Neutrophil (primary cell): ENCODE results near the gene RTN3.
A peak's percentile ranks its signal among the peaks of the same experiment; 100 is the strongest.

Experiments
- H3K27ac ChIP-seq: fragments of 200-600 bp; sonication (generic); 2 replicates; pipeline ENCODE4 v1.5.1; 2016; ENCODE audit warnings: mild to moderate bottlenecking, moderate library complexity
- H3K27me3 ChIP-seq: fragments of 200-600 bp; sonication (generic); 2 replicates; pipeline ENCODE4 v1.6.0; 2016; ENCODE audit warnings: mild to moderate bottlenecking
- H3K36me3 ChIP-seq: fragments of 200-600 bp; sonication (generic); 2 replicates; pipeline ENCODE4 v1.5.1; 2017
- H3K4me1 ChIP-seq, 2 experiments: fragments of 200-600 bp in 1 of 2; sonication (generic) in 1 of 2; 1 replicate in 1 of 2; 2 replicates in 1 of 2; pipeline versions ENCODE4 v1.5.1 to v1.6.1; 2013 to 2016; ENCODE audit warnings: low read depth in 1 of 2, low read length in 1 of 2, mild to moderate bottlenecking in 1 of 2, moderate library complexity in 1 of 2; ENCODE audit not compliant: control insufficient read depth in 1 of 2, insufficient read depth in 1 of 2
- H3K4me3 ChIP-seq, 2 experiments: fragments of 200-600 bp in 1 of 2; sonication (generic) in 1 of 2; 1 replicate in 1 of 2; 2 replicates in 1 of 2; pipeline ENCODE4 v1.5.1; 2013 to 2016; ENCODE audit warnings: low read depth in 1 of 2, low read length in 1 of 2, mild to moderate bottlenecking in 1 of 2, moderate library complexity in 1 of 2
- H3K9me3 ChIP-seq: fragments of 200-600 bp; sonication (generic); 2 replicates; pipeline ENCODE4 v1.5.1; 2016
- CTCF ChIP-seq: fragments of 200-600 bp; sonication (generic); IDR thresholded peaks from 2 replicates; pipeline ENCODE4 v1.5.1; 2016; ENCODE audit warnings: antibody characterized with exemption

RTN3 gene

DNA sequence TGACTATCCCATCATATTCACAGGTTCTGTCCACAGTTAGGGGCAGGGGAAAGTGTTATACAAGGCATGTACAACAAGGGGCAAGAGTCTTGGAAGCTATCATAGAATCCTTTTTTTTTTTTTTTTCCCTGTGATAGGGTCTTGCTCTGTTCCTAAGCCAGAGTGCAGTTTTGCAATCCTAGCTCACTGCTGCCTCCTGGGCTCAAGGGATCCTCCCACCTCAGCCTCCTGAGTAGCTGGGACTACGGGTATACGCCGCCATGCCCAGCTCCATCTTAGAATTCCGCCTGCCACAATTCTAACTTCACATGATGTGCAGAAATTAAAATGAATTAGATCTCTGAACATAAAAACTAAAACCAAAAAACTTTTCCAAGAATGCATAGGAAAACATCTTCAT, 55.6 kb downstream of the RTN3 start:
- peaks cover 11% of the 10 kb centered on the region for H3K36me3 ChIP-seq
- no peaks in the 10 kb centered on the region for H3K27me3 ChIP-seq
- no peak for TF ChIP-seq CTCF
- peaks cover 20 to 23% of the 10 kb centered on the region in 2 experiments for H3K4me1 ChIP-seq
- H3K4me3 ChIP-seq, result no peak overlapping the region
- no peaks in the 10 kb centered on the region for H3K9me3 ChIP-seq
- peak overlapping the region; percentile 22 for H3K27ac ChIP-seq

DNA sequence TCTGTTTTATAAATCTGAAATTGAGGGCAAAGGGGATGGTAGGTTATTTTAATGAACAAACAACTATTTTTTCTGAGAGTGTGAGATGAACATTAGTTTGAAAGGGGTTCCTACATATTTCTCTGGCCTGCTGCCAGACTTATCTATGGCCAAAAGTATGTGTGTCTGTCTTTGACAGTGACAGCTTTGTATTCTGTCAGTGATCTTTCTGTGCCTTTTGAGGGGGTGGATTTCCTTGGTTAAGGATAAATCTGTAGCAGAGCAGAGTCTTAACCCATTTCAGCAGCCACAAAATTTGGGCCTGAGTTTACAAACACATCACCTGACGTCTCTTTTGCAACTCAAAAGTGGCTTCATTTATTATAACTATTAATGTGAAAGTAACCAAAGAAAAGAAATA, 56.4 kb downstream of the RTN3 start:
- Histone ChIP-seq H3K9me3 (no peaks in the 10 kb centered on the region), H3K36me3 (peaks cover 11% of the 10 kb centered on the region), H3K4me3 (no peak overlapping the region), H3K27ac (peak overlapping the region; percentile 22), H3K4me1 (peaks cover 20 to 23% of the 10 kb centered on the region in 2 experiments), H3K27me3 (no peaks in the 10 kb centered on the region)
- no peak for TF ChIP-seq CTCF

- TF ChIP-seq CTCF, result peak; percentile 94
- Histone ChIP-seq H3K4me3 (no peak overlapping the region), H3K27me3 (no peaks in the 10 kb centered on the region), H3K9me3 (no peaks in the 10 kb centered on the region), H3K27ac (peak overlapping the region; percentile 26), H3K4me1 (peaks cover 20 to 23% of the 10 kb centered on the region in 2 experiments), H3K36me3 (peaks cover 11% of the 10 kb centered on the region)
Observed at GRCh38 chr11:63738720-63739360, 57.5 kb downstream of the RTN3 start.

DNA sequence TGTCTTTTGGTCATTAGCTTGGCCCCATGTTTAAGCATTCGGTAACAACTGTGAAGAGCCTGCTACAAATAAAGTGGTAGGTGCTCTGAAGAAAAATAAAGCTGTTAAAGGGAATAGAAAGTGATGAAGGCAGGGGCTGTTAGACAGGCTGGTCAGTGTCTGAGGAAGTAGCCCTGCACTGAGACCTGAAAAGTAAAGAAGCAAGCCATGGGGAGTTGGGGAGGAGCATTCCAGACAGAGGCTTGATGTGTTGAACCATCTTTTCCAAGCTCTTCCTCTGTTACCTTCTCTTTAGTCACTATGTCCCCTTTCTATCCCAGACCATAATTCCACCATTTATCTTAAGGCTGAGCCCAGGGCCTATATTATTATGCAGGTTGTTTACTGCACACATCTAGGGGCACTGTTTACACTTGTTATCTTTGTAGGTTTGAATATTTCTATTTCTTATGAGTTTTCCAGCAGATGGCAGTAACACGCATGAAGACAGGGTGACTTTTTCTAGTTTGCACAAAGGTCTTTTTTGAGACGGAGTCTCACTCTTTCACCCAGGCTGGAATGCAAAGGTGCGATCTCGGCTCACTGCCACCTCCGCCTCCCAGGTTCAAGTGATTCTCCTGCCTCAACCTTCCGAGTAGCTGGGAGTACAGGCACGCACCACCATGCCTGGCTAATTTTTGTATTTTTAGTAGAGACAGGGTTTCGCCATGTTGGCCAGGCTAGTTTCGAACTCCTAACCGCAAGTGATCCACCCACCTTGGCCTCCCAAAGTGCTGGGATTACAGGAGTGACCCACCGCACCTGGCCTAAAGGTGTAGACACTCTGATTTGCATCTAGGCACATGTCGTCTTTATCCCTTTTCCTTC, 64.2 kb downstream of the RTN3 start:
- Histone ChIP-seq H3K36me3 (peaks cover 44% of the 10 kb centered on the region), H3K4me1 (peaks cover 16 to 17% of the 10 kb centered on the region in 2 experiments), H3K4me3 (no peak overlapping the region), H3K9me3 (no peaks in the 10 kb centered on the region), H3K27me3 (no peaks in the 10 kb centered on the region), H3K27ac (peak overlapping the region; percentile 51)
- TF ChIP-seq CTCF, result no peak

GRCh38 chr11:63747011-63747410, 65.7 kb downstream of the RTN3 start:
- peak overlapping the region; percentile 51 for H3K27ac ChIP-seq
- H3K9me3 ChIP-seq, result no peaks in the 10 kb centered on the region
- H3K4me3 ChIP-seq, result no peak overlapping the region
- H3K27me3 ChIP-seq, result no peaks in the 10 kb centered on the region
- peaks cover 16 to 17% of the 10 kb centered on the region in 2 experiments for H3K4me1 ChIP-seq
- no peak for TF ChIP-seq CTCF
- peaks cover 58% of the 10 kb centered on the region for H3K36me3 ChIP-seq
